ENCODE measurements around the gene ASB16.

ASB16 gene

GRCh38 chr17:44214230-44214494 lies 43.7 kb downstream of the ASB16 start:
- TF ChIP-seq POLR2AphosphoS5 (IDR thresholded peaks at IDR 0.05; ENCODE audit: low read depth, low read length) (no peak), POLR2A (IDR thresholded peaks at IDR 0.05; ENCODE audit: low read depth, low read length) (no peak), TAF1 (IDR thresholded peaks at IDR 0.05; ENCODE audit: borderline replicate concordance, low read depth, low read length) (no peak)

GRCh38 chr17:44214896-44215295 lies 44.4 kb downstream of the ASB16 start:
- TF ChIP-seq POLR2A (IDR thresholded peaks at IDR 0.05; ENCODE audit: low read depth, low read length) (no peak), TAF1 (IDR thresholded peaks at IDR 0.05; ENCODE audit: borderline replicate concordance, low read depth, low read length) (no peak), POLR2AphosphoS5 (IDR thresholded peaks at IDR 0.05; ENCODE audit: low read depth, low read length) (no peak)
- FAIRE-seq (no peak), DNase-seq (ENCODE audit: insufficient read length) (no peak)

More at GRCh38 chr17:44214230-44214494, 43.7 kb downstream of the ASB16 start:
- FAIRE-seq (no peak), DNase-seq (ENCODE audit: insufficient read length) (no peak)

GRCh38 chr17:44216173-44216572 lies 45.7 kb downstream of the ASB16 start:
- FAIRE-seq: peak; percentile 96
- DNase-seq (ENCODE audit: insufficient read length): no peak
- TF ChIP-seq POLR2AphosphoS5 (IDR thresholded peaks at IDR 0.05; ENCODE audit: low read depth, low read length) (peak; percentile 21), POLR2A (IDR thresholded peaks at IDR 0.05; ENCODE audit: low read depth, low read length) (peak; percentile 40; the same call in 1 of the 2 replicates), TAF1 (IDR thresholded peaks at IDR 0.05; ENCODE audit: borderline replicate concordance, low read depth, low read length) (no peak)

- TF ChIP-seq TAF1 (IDR thresholded peaks at IDR 0.05; ENCODE audit: borderline replicate concordance, low read depth, low read length) (no peak), POLR2A (IDR thresholded peaks at IDR 0.05; ENCODE audit: low read depth, low read length) (no peak), POLR2AphosphoS5 (IDR thresholded peaks at IDR 0.05; ENCODE audit: low read depth, low read length) (no peak; the same call in 1 of the 2 replicates)
- FAIRE-seq (no peak), DNase-seq (ENCODE audit: insufficient read length) (no peak)
Observed at GRCh38 chr17:44216694-44217093, 46.2 kb downstream of the ASB16 start.

DNA sequence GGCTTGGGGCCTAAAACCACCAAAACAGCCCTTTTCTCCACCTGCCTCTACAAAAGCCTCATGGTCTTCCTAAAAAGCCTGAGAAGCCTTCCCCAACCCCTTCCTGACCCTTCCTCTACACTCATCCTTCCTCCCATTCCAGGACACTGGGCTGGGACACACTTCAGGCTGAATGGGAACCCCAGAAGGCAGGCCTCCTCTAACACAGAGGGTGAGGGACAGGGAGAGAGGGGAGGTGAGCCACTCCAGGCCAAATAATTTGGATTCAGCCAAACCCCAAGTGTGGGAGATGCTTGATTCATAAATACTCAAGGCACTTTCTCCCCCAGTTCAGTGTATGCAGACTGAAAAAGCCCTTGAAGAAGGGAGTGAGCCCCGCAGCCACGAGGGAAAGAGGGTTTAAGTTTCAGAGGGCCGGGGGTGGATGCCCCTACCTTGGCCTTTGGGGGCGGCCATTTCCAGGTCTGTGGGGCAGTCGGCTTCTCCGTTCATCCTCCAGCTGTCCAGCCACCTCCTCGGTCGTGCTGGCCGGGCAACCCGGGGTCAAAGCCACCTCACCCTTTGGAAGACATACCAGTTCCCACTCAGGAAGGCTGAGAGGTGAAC lies 47.3 kb downstream of the ASB16 start:
- DNase-seq (ENCODE audit: insufficient read length): no peak
- TF ChIP-seq POLR2AphosphoS5 (IDR thresholded peaks at IDR 0.05; ENCODE audit: low read depth, low read length) (no peak), TAF1 (IDR thresholded peaks at IDR 0.05; ENCODE audit: borderline replicate concordance, low read depth, low read length) (no peak)
- FAIRE-seq: peak; percentile 74

- DNase-seq (ENCODE audit: insufficient read length) (peak; percentile 80), FAIRE-seq (no peak)
- TF ChIP-seq POLR2AphosphoS5 (IDR thresholded peaks at IDR 0.05; ENCODE audit: low read depth, low read length) (peak; percentile 23; the same call in 1 of the 2 replicates), TAF1 (IDR thresholded peaks at IDR 0.05; ENCODE audit: borderline replicate concordance, low read depth, low read length) (no peak; the same call in 1 of the 2 replicates), POLR2A (IDR thresholded peaks at IDR 0.05; ENCODE audit: low read depth, low read length) (peak; percentile 13; the same call in 1 of the 2 replicates)
Observed at GRCh38 chr17:44218344-44219107, 48.0 kb downstream of the ASB16 start.

DNA sequence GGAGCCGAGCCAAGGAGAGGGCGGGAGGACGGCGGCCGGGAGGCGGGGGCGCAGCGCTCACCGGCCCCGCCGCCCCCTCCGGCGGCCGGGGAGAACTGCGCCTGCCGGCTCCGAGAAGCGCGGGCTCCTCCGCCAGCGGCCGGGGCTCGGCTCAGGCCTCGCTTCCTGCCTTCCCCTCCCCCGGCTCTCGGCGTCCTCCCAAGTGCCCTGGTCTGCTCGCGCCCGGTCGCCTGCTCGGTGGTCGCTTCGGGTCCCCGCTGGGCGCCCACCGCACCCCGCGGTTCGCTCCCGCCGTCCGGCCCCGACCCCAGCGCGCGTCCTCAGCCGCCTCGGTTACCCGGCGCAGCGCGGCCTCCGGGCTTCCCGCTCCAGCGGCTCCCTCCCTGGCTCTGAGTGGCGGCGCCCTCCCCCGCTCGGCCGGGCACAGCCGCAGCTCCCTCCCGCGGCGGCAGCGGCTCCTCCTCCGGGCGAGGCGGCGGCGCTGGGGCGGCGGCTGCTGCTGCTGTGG lies 48.7 kb downstream of the ASB16 start:
- DNase-seq (ENCODE audit: insufficient read length): peak; percentile 66
- peak; percentile 25 for TF ChIP-seq TAF1 (IDR thresholded peaks at IDR 0.05; ENCODE audit: borderline replicate concordance, low read depth, low read length)
- TF ChIP-seq POLR2AphosphoS5 (IDR thresholded peaks at IDR 0.05; ENCODE audit: low read depth, low read length): peak; percentile 56; the same call in 1 of the 2 replicates
- TF ChIP-seq POLR2A (IDR thresholded peaks at IDR 0.05; ENCODE audit: low read depth, low read length): peak; percentile 82; the same call in 1 of the 2 replicates
- FAIRE-seq: peak; percentile 58

DNA sequence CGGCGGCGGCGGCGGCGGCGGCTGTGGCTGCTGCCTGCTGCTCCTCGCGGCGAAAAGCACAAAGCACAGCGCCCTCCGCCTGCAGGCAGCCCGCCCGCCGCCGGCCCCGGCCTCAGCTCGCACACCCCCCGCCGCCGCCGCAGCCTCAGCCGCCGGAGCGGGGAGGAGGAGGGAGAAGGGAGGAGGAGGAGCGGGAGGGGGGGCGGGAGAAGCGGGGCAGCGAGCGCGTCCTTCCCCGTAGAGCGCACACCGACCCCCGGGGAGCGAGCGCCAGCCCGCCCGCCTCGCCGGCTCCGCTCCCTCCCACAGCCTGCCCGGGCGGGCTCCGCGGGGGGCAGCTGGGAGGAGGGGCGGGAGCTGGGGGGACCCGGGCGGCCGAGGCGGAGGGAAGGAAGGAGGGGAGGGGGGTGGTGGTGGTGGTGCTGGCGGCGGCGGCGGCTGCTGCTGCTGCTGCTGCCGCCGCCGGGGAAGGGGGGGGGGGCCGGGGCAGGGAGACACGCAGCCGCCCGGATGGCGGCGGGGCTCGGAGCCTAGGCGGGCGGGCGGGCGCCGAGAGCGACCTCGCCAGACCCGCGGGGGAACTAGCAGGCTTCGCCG lies 49.2 kb downstream of the ASB16 start, which contains the start of gene UBTF:
UBTF (minus strand) TSS at position 60 of the 597 bp plus-strand sequence. CDS start 1,446 bp downstream, outside the sequence.
- TF ChIP-seq TAF1 (IDR thresholded peaks at IDR 0.05; ENCODE audit: borderline replicate concordance, low read depth, low read length) (no peak), POLR2A (IDR thresholded peaks at IDR 0.05; ENCODE audit: low read depth, low read length) (no peak), POLR2AphosphoS5 (IDR thresholded peaks at IDR 0.05; ENCODE audit: low read depth, low read length) (no peak)
- DNase-seq (ENCODE audit: insufficient read length) (no peak), FAIRE-seq (no peak)

DNA sequence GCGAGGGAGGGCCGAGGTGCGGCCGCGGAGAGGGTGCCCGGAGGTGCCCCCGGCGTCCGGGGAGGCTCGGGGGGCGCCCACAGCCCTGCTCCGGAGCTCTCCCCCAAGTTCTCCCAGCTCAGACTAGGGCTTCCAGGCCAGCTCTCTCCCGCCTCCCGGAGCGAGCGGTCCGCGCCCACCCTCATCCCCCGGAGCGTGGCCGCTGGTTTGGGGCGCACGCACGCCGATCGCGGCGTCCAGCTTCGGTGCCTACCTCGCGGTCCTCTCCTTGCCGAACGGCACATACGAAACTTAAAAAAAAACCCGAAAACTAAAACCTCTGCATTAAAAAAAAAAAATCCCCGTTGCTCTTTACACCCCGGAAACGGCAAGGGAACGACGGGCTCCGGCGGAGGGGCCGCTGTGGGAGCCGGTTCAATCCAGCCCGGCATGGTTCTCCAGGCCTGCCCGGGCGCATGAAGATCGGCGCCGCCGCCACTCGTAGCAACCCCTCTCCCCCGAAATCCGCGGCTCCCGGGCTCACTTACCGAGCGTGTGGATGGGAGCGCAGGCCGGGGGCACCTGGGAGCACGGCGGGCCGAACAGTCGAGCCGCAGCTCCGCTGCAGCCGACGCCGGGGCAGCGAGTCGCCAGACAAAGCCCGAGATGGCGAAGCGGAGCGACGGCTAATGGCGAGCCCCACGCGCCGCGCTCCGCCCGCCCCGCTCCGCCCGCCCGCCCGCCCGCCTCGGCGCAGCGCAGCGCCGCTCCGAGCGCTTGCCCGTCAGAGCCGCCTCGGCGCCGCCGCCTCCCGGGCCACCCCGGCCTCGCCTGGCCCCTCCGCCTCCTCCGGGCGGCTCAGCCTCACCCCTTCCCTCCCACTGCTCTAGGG lies 49.9 kb downstream of the ASB16 start:
- FAIRE-seq (no peak), DNase-seq (ENCODE audit: insufficient read length) (peak; percentile 61)
- TF ChIP-seq POLR2AphosphoS5 (IDR thresholded peaks at IDR 0.05; ENCODE audit: low read depth, low read length) (no peak), POLR2A (IDR thresholded peaks at IDR 0.05; ENCODE audit: low read depth, low read length) (peak; percentile 57; the same call in 1 of the 2 replicates), TAF1 (IDR thresholded peaks at IDR 0.05; ENCODE audit: borderline replicate concordance, low read depth, low read length) (peak; percentile 36; the same call in 1 of the 2 replicates)

GRCh38 chr17:44221084-44221861 lies 50.8 kb downstream of the ASB16 start:
- no peak for FAIRE-seq

More at GRCh38 chr17:44221084-44221861, 50.8 kb downstream of the ASB16 start:
- peak; percentile 75 for TF ChIP-seq POLR2A (IDR thresholded peaks at IDR 0.05; ENCODE audit: low read depth, low read length)
- TF ChIP-seq TAF1 (IDR thresholded peaks at IDR 0.05; ENCODE audit: borderline replicate concordance, low read depth, low read length): 0 out of 2 replicates have a peak, but pooled peaks have one; percentile 34
- TF ChIP-seq POLR2AphosphoS5 (IDR thresholded peaks at IDR 0.05; ENCODE audit: low read depth, low read length): peak; percentile 33; the same call in 1 of the 2 replicates
- DNase-seq (ENCODE audit: insufficient read length): peak; percentile 71
